ENCODE measurements around the gene ALDH8A1.

ALDH8A1 gene

GRCh38 chr6:134949927-134950326, at the start of gene ALDH8A1:
ALDH8A1 (minus strand) TSS chr6:134950101; CDS start chr6:134950053, 48 bp downstream.
- Histone ChIP-seq H3K36me3 (ENCODE audit: low read length) (no peaks in the 10 kb centered on the region), H3K79me2 (ENCODE audit: insufficient read depth, low read length) (no peaks in the 10 kb centered on the region), H3K4me3 (ENCODE audit: insufficient read depth, low read length, poor library complexity, severe bottlenecking) (no peak within 1 kb of the TSS), H3K9ac (ENCODE audit: low read length) (no peak within 1 kb of the TSS), H2AFZ (ENCODE audit: low read depth, low read length, severe bottlenecking) (no peak within 1 kb of the TSS), H3F3A (ENCODE audit: insufficient read depth) (no peaks in the 10 kb centered on the region), H3K9me3 (ENCODE audit: insufficient read depth, low read length) (no peaks in the 10 kb centered on the region), H3K9me2 (replicated peaks; ENCODE audit: insufficient read depth, low read length) (no peaks in the 10 kb centered on the region), H4K20me1 (ENCODE audit: low read depth, low read length) (no peaks in the 10 kb centered on the region), H3K4me2 (ENCODE audit: low read depth, low read length, poor library complexity, severe bottlenecking) (no peak within 1 kb of the TSS), H3K27me3 (ENCODE audit: low read length) (no peaks in the 10 kb centered on the region), H3K27ac (ENCODE audit: low read depth, low read length) (no peak within 1 kb of the TSS)
- no peak for TF ChIP-seq CTCF (IDR thresholded peaks at IDR 0.05; ENCODE audit: insufficient read depth, low read length, poor library complexity, severe bottlenecking)
- no peak for TF ChIP-seq EZH2phosphoT487 (conservative IDR thresholded peaks at IDR 0.05; ENCODE audit: low read length)

GRCh38 chr6:134999107-134999506, 49.2 kb upstream of the ALDH8A1 start:
- Histone ChIP-seq H3K9me2 (replicated peaks; ENCODE audit: insufficient read depth, low read length) (no peaks in the 10 kb centered on the region), H3F3A (ENCODE audit: insufficient read depth) (0 out of 2 replicates have a peak, but pooled peaks cover 3% of the 10 kb centered on the region), H3K27ac (ENCODE audit: low read depth, low read length) (no peak overlapping the region), H2AFZ (ENCODE audit: low read depth, low read length, severe bottlenecking) (no peak overlapping the region), H4K20me1 (ENCODE audit: low read depth, low read length) (no peaks in the 10 kb centered on the region), H3K9ac (ENCODE audit: low read length) (no peak overlapping the region), H3K4me3 (ENCODE audit: insufficient read depth, low read length, poor library complexity, severe bottlenecking) (no peak overlapping the region), H3K4me2 (ENCODE audit: low read depth, low read length, poor library complexity, severe bottlenecking) (no peak overlapping the region), H3K36me3 (ENCODE audit: low read length) (peaks cover 8% of the 10 kb centered on the region), H3K9me3 (ENCODE audit: insufficient read depth, low read length) (no peaks in the 10 kb centered on the region), H3K27me3 (ENCODE audit: low read length) (no peaks in the 10 kb centered on the region), H3K79me2 (ENCODE audit: insufficient read depth, low read length) (no peaks in the 10 kb centered on the region)
- TF ChIP-seq CTCF (IDR thresholded peaks at IDR 0.05; ENCODE audit: insufficient read depth, low read length, poor library complexity, severe bottlenecking) (no peak), EZH2phosphoT487 (conservative IDR thresholded peaks at IDR 0.05; ENCODE audit: low read length) (no peak)

GRCh38 chr6:134997133-134997995, 47.5 kb upstream of the ALDH8A1 start:
- H3F3A ChIP-seq (ENCODE audit: insufficient read depth): 0 out of 2 replicates have a peak, but pooled peaks cover under 1% of the 10 kb centered on the region
- no peaks in the 10 kb centered on the region for H3K9me2 ChIP-seq (replicated peaks; ENCODE audit: insufficient read depth, low read length)
- H3K4me2 ChIP-seq (ENCODE audit: low read depth, low read length, poor library complexity, severe bottlenecking): no peak overlapping the region
- peaks cover 15% of the 10 kb centered on the region for H3K36me3 ChIP-seq (ENCODE audit: low read length)
- H2AFZ ChIP-seq (ENCODE audit: low read depth, low read length, severe bottlenecking): no peak overlapping the region
- no peak overlapping the region for H3K4me3 ChIP-seq (ENCODE audit: insufficient read depth, low read length, poor library complexity, severe bottlenecking)
- H3K27ac ChIP-seq (ENCODE audit: low read depth, low read length): no peak overlapping the region
- H3K27me3 ChIP-seq (ENCODE audit: low read length): no peaks in the 10 kb centered on the region
- H3K9ac ChIP-seq (ENCODE audit: low read length): no peak overlapping the region
- H4K20me1 ChIP-seq (ENCODE audit: low read depth, low read length): no peaks in the 10 kb centered on the region
- no peak for TF ChIP-seq EZH2phosphoT487 (conservative IDR thresholded peaks at IDR 0.05; ENCODE audit: low read length)
- no peak for TF ChIP-seq CTCF (IDR thresholded peaks at IDR 0.05; ENCODE audit: insufficient read depth, low read length, poor library complexity, severe bottlenecking)
- no peaks in the 10 kb centered on the region for H3K9me3 ChIP-seq (ENCODE audit: insufficient read depth, low read length)
- no peaks in the 10 kb centered on the region for H3K79me2 ChIP-seq (ENCODE audit: insufficient read depth, low read length)

All from SU-DHL-6 (cell line).